ENCODE results near the gene GPRASP3. TPM values are rescaled to one million over a fixed set of nuclear protein-coding genes. Genes with fewer than 3 reads are reported as not detected.
A peak's percentile ranks its signal among the peaks of the same experiment; 100 is the strongest.

Gene GPRASP3
- total RNA-seq, 1 donor from 2014 or later: 9.3 TPM

DNA sequence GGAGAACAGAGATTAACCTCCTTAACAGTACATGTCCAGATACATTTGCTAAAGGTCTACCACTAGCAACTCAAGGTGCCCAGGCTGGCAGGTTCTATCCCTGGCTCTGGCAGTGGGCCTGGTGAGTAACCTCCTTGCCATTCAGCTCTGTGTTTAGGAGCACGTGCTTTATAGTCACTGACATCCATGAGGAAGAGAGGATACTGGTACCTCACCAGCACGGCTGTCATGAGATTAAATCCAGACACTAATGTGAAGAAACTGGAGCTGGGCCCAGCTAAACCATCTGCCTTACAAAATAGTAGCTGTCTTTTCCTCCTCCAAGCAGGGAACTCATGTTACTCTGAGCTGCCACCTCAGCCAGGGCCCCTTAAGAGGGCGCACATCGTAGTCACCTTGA is 45.3 kb downstream of the GPRASP3 start:
- DNase-seq: no peak

DNA sequence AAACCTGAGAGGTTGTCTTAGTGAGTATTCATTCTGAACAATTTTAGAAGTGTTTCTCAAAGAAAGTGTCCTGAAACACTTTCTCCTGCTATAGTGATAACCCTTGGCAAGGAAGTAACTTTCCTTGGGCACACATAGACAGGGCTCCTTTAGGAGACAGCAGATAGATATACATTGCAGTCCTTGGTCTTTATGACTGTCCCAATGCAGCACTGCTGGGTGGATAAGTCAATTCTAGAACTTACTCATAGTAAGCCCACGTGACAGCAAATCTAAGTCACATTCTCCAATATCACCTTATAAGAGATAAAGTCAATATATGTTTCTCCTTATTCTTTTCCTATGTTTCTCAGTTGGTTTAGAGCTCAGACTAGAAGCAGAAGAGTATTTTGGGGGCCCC is 46.7 kb downstream of the GPRASP3 start:
- no peak for DNase-seq

DNA sequence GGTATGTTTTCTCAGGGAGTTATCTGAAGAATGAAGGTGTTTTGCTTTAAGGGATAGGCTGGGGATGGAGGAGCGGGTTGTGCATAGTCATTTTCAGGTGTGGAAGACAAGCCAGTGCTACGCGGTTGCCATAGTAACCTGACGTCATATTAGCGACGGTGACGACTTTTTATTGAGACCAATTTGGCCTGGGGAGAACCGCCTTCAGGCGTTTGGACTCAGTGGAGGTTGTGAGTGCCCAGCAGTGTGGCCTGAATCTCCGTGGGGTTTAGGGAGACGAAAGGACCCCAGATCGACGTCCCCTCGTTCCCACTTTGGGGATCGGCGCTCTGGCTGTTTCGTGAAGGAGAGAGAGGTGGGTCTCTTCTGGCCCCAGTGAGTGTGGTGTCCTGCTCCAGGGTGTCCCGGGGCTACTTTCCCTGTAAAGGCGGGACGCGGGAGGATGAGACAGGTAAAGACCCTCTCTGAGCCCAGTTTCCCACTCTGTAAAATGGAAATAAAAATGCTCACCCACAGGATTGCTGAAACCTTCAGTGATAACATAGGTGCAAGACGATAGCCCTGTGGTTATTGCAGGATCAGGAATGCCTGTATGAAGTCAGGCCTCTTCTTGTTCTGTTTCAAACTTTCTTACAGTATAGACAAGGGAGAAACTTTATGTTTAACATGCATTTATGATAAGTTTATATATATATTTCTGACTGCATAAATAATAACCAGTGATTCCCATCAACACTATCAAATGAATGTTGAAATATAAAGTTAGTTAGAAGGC is 48.6 kb downstream of the GPRASP3 start:
- peak; percentile 93 for DNase-seq

Small RNA genes within 50 kb of the gene (small RNA-seq; reads per million reads assigned to genes)
- gene RNU6-589P (ENCODE audit: low replicate concordance): not detected

Other genes starting within 250 kb of the GPRASP3 start
- not detected for gene TCP11X2, start 248.9 kb upstream of the GPRASP3 start, total RNA-seq
- gene TMSB15A, start 204.0 kb upstream of the GPRASP3 start, total RNA-seq: 8.9 TPM
- 15.5 TPM for gene ARMCX5, start 121.2 kb upstream of the GPRASP3 start, total RNA-seq
- gene GPRASP1, start 69.3 kb upstream of the GPRASP3 start, total RNA-seq: 14.4 TPM
- 48.4 TPM for gene GPRASP2, start 8.3 kb upstream of the GPRASP3 start, total RNA-seq
- gene RAB40AL, start 216.5 kb downstream of the GPRASP3 start, total RNA-seq: not detected